ENCODE data around the gene HOXD9.

HOXD9 gene

DNA sequence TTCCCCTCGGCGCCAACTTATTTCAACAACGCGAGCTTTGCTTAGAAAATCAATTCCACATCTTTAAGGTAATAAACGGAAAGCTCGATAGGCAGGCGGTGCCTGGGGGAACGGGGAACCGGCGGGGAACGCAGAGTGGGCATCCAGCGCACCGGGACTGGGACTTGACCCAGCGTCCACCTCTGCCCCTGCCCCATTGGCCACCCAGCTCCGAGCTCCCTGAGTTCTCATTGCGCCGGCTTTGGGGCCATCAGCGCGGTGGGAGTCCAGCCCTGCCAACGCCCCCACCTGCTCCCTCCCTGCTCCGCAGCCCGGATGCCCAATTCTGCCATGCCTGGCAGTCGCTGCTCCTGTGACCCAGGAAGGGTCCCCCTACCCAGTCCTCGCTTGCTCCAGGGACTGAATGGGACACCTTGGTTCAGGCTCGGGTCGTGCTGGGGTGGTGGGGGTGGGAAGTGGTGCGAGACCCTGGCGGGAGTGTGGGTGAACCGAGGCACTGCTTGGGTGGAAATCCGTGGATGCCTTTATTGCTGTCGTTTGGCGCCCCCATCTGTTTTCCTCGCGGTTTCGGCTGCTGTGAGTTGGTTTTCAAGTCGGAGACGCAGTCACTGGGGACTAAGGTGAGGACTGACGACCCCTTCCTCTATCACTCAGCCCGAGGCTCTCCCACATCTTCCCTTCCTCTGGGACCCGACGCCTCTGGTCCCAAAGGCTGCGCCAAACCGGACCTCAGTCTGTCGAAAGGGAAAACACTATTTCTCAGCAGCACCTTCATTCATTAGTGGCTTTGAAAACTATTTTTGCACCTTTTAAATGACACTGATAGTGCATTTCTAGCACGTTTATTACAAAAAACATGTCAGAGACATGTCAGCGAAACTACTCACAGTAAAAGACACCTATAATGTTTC, 36.4 kb upstream of the HOXD9 start:
- DNase-seq, result no peak

DNA sequence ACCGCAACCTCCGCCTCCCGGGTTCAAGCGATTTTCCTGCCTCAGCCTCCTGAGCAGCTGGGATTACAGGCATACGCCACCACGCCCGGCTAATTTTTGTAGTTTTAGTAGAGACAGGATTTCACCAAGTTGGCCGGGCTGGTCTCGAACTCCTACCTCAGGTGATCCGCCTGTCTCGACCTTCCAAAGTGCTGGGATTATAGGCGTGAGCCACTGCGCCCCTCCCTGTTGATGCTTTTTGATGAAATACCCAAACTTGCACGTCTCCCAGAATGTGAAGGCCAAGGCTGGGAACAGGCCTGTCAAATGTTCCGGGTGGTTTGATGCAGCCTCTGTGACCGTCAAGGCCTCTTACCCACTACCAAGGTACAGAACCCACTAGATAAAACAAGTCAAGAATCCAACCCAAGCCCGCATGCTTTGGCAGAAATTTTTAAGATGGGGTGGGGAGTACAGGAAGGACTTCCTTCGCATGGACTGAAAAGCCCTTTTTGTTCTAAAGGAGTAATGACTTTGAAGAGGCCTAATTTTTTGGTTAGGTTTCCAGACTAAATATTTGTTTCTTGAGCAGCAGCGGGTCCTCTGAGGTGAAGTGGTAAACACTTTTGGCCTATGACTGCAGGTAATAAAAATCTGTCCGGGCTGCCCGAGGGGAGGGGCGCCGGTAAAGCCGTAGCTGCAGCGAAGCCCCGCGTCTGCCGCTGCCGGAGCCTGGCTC, 35.0 kb upstream of the HOXD9 start:
- no peak for DNase-seq

DNA sequence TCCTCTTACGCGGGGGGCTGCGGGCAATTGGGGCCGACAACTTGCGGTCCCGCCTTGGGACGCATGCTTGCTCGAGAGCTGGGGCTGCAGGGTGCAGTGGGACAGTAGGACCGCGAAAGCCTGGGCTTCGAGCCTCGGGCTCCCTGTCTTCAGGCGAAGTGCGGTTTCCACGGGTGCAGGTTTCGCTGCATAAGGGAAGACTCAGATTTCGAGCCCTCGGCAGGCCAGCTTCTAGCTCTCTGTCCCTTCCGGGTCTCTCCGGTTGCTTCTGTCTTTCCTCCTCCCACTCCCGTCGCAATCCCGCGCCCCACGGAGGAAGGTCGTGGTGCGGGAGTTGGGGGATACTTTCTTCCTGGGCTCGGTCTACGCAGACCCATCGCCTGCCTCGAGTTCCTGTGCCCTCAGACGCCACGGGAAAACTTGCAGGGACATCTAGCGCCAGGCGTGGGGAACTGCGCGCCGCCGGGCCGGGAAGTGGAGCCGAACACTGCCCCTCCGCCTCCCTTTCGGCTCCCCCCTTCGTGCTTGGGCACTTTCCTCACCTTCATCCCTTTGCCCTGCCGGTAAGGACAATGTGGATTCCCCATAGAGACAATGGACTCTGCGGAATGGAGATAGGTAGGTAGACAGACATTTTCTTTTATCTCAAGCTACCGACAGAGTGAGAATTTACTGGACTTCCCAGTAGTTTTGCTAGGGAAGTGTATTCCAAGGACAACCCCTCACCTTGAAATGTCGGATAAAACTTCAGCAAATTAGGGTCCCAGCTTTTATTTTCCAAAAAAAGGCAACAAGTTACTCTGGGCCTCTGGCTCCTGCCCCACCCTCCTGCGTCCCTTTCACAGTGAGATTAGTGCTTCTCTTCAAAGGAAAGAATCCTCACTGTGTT, 34.2 kb upstream of the HOXD9 start:
- DNase-seq, result no peak

DNA sequence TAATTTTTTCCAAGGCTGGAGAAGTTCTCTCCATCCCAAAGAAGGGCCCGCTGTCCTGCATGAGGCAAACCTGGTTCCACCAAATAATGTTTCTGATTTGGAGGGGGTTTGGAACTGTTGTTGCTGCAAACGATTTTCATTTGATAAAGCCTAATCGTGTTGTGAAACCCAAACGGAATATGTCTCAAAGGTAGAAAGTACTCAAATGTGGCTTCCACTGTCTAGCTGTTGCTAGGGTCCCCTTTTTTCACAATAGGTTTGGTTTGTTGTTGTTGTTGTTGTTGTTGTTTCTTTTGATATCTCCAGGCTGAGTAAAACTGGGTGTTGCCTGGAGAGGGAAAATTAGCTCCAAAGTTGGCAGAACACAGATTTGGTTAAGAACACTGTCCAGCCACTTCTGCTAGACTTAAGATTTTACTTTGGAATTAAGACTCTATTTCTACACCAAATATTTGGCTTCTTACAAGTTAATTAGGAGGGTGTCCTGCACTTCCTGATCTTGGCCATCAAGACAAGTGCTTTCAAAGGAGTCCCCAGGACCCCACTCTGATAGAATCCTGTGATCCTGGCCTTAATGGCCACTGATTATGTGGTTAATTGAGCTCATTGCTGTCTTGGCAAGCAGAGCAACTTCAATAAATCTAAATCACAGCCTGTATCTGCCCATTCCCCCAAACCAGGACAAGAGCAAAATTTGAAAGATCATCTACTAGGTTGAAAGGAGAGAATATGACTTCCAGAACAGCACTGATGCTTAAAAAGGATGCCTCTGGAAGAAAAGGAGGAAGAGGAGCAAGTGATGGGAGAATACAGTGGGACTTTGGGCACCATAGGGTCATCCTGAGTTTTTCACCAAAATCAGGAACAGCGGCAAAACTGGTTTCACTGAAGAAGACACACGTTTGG, 33.3 kb upstream of the HOXD9 start:
- no peak for DNase-seq

DNA sequence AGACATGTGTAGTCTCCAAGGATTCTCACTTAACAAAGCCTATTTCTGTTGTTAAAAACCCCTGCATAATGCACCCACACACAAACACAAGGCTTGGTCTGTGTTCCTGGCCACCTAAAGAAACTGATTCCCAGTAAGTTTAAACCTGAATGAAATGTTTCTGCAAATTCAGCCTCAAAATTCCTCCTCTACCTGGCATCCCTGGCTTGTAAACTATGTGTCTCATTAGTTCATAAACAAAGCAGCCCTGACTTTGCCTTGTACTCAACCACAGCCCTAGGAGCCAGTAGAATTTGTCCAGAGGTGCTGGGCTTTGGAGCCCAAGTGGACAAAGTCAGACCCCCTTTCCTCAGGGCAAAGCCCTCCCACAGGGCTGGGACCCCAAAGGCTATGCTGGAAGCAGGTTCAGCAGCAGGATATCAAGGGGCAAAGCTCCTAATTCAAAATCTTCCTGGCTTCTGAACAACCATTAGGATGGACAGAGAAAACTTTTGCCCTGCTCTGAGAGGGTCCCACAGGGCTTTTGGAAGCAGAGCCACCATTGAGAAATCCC, 32.6 kb upstream of the HOXD9 start:
- no peak for DNase-seq

DNA sequence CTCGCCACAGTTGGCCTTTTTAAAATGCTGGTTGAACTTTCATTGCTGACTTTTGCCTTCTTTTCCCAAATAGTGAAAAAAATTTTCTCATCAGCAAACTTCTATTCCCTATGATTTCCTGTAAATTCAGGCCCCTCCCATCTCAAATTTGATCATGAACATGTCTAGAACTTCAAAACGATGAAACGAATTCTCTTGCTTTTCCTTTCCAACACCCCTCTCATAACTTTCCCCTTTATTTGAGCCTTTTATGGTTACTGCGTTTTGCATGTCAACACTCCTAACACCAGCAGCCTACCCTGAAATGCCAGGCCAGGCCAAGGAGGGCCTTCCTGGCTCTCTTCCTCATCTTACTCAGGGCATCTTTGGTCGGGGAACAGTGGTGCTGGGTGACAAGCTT, 31.7 kb upstream of the HOXD9 start:
- no peak for DNase-seq

DNA sequence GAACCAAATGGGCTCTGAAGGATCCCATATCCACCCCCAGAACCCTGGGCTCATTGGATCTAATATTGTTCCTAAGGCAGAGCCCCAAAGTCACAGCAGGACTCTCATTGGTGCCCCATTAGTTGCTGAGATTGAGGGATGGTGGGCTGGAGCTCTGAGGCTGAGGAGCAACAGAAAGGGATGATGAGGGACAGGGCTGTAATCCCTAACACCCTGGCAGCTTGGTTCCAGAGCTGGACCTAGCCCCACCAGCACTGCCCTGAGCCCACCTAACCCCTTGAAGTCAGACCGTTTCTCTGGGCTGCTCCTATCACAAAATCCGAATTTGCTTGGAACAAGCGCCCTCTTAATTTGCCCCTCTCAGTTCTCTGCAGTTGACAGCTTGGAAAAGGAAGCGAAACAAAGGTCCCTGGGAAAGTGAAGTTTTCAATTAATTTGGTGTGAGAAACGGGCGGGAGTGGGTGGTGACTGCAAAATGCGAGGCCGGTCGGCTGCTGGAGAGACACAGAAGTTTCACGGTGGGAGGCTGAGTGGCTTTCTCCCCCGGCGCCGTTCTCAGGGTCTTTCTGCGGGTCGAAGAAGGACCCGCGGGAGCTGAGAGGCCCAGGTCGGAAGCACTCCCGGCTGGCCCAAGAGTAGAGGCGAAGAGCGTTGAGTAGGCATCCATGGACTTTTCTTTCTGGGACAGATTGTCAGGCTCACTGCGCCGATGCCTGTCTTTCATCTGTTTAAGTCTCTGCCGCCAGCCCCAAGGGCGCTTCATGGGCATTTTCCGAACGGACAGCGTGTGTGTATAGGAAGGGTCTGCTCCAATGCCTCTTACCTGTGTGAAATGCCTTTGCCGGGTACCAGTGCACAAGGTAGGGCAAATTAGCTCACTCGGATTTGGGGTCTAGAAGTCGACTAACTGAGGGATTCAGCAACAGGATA, 30.9 kb upstream of the HOXD9 start:
- no peak for DNase-seq

DNA sequence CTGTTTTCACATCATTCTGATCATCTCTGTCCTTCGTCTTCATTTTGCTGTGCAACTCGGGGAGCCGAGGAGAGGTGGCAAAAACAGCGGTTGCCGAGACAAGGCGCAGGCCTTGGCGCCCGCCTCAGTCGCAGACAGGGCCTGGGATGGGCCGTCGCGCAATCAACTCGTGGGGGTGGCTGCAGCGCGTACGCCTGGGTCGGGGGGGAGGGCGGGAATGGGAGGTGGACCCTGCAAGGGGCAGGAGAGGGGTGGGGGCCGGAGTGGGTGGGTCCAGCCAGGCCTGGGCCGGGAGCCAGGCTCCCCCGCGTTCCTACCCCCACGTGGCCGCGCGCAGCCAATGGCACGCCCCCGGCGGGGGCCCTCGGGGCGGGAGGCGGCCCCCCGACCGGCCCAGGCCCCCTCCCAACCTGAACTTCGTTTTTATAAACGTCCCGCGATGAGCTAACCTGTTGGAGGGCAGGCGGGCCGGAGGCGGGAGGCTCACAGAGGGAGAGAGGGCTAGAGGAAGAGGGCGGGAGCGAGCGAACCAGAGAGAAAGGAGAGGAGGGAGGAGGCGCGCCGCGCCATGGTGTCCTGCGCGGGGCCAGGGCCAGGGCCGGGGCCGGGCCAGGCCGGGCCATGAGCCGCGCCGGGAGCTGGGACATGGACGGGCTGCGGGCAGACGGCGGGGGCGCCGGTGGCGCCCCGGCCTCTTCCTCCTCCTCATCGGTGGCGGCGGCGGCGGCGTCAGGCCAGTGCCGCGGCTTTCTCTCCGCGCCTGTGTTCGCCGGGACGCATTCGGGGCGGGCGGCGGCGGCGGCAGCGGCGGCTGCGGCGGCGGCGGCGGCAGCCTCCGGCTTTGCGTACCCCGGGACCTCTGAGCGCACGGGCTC, 30.0 kb upstream of the HOXD9 start, which contains the start of gene HOXD13:
HOXD13 (plus strand) TSS at position 452 of the 875 bp plus-strand sequence; CDS start at position 622, 170 bp downstream.
- no peak for DNase-seq

DNA sequence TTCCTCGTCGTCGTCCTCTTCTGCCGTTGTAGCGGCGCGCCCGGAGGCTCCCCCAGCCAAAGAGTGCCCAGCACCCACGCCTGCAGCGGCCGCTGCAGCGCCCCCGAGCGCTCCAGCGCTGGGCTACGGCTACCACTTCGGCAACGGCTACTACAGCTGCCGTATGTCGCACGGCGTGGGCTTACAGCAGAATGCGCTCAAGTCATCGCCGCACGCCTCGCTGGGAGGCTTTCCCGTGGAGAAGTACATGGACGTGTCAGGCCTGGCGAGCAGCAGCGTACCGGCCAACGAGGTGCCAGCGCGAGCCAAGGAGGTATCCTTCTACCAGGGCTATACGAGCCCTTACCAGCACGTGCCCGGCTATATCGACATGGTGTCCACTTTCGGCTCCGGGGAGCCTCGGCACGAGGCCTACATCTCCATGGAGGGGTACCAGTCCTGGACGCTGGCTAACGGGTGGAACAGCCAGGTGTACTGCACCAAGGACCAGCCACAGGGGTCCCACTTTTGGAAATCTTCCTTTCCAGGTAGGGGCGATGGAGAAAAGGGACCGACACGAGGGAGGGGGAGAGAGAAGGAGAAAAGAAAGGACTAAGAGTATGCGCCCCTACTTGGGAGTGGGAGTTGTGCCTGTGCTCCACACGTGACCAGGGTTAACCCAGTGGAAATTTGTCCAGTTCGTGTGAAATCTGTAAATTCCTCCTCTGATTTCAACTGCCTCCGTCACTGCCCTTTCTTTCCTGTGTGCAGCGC, 29.2 kb upstream of the HOXD9 start:
- DNase-seq, result no peak

DNA sequence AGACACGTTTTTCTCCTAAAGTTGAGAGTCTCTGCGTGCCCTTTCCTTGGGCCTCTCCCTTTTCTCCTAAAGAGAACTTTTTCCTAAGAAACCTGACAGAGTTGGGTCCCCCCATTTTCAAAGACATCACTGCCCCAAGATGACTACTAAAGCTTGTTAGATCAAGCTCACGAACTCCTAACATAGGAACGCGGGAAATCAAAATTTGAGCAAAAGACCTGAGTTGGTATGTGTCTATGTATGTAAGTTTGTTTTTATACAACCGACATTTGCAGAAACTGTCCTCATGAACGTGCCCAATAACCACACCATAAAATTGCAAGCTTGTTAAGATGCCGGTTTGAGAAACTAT, 28.6 kb upstream of the HOXD9 start:
- DNase-seq, result no peak

DNA sequence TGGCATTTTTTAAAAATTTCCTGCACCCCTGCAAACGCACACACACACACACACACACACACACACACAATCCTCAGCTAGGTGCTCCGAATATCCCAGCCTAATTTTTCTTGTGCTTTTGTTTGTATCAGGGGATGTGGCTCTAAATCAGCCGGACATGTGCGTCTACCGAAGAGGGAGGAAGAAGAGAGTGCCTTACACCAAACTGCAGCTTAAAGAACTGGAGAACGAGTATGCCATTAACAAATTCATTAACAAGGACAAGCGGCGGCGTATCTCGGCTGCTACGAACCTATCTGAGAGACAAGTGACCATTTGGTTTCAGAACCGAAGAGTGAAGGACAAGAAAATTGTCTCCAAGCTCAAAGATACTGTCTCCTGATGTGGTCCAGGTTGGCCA, 28.2 kb upstream of the HOXD9 start:
- no peak for DNase-seq

DNA sequence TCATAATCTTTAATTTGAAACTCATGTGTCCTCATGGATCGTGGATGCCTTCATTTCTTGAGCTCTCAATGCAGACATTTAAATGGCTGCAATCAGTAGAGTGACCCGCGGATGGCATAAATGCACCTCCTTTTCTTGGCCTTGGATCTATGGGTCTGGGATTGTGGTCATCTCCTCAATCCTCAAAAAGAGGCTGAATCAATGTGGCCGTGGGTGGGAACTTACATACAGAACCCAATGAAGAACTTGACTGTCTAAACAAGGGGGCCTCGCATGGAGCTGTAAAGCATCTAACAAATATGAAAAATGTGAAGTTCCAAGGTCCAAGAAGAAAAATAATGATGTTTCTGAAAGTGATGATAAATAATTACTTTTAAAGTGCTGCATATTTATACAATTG, 27.1 kb upstream of the HOXD9 start:
- DNase-seq, result no peak

DNA sequence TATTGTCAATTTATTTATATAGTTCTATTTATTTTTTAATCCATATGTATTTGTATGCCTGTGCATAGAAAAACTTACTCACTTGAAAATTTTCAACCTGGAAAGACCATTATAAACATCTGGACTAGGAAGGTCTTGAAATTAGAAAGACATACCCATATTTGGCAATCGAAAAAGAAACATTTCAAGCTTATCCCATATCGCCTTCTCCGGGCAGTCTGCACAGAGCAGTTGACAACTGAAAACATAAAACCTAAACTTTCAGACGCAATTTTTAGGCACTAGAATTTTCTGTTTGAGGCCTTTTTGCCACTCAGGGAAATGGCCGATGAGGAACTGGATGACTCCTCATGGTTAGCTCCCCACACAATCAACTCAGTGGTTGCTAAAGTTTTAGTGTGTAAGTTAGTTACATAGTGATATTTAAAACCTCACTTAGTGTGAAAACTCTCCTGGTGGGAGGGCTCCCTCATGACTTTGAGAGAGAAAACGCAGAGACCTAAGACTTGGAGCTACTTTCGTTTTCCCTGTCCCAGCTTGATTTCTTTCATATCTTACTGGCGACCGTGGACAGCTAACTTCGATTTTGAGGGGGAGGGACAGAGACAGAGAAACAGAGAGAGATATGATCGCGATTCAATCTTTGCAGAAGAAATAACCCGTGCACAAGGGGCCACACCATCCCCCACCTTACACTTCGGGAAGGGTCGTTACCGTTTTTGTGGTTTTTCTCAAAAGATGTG, 26.1 kb upstream of the HOXD9 start:
- no peak for DNase-seq

DNA sequence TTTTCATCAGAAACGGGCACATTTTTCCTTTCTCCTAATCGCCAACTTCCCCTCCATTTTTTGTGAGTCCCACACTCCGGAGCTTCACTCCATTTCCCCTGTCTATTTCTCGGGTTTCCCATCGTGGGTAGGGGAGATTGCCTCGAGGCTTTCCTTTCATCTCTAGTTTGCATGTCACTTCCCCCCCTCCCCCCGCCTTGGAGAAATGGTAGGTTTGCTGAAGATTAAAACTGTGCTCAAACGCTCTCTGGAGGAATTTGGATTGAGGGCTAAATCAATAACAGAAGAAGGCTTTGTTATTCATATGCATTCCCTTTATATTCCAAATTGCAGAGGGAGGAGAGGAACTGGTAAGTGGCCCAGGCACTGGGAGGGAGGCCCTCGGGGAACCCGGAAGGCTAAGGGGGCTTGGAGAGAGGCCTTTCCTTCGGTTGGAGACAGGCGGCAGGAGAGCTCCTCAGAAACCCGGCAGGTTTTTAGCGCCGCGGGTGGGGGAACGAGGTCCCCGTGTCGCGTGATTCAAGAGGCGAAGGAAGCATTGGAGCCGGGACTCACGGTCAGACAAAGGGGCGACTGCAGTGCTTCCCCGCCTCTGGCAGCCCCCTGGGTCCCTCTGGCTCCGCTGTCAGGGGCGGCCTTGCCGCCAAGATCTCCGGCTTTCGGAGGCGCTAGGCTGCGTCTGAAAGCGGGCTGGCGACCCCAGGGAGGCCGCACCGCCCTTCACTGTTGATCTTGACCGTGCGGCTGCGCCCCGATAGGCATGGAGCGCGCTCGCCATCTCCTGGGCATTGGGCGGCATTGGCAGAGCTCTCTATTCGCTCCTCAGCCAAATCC, 25.3 kb upstream of the HOXD9 start:
- DNase-seq, result no peak

DNA sequence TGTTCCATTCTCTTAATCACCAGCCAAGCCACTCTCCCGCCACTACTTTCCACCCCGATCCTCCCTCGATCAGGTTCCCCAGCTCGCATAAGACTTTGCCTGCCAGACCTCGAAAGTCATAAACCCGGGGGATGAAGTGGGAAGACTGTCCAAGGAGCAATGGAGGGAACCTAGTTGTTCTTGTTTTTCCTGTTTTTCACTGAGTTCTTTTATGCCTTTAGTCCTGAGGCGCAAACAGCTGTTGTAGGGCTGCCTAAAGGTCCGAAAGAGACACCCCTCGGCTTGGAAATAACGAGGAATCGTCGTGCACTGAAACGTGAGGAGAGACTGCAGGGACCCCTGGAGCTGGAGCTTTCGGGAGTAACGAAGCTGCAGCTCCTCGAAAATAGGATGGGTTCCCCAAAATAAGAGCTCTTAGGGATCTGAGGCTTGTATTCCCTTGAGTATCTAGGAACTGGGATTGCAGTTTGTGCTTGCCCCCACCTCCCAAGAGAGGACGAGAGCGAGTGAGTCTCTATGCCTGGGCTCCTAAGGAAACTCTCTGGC, 24.6 kb upstream of the HOXD9 start:
- no peak for DNase-seq

DNA sequence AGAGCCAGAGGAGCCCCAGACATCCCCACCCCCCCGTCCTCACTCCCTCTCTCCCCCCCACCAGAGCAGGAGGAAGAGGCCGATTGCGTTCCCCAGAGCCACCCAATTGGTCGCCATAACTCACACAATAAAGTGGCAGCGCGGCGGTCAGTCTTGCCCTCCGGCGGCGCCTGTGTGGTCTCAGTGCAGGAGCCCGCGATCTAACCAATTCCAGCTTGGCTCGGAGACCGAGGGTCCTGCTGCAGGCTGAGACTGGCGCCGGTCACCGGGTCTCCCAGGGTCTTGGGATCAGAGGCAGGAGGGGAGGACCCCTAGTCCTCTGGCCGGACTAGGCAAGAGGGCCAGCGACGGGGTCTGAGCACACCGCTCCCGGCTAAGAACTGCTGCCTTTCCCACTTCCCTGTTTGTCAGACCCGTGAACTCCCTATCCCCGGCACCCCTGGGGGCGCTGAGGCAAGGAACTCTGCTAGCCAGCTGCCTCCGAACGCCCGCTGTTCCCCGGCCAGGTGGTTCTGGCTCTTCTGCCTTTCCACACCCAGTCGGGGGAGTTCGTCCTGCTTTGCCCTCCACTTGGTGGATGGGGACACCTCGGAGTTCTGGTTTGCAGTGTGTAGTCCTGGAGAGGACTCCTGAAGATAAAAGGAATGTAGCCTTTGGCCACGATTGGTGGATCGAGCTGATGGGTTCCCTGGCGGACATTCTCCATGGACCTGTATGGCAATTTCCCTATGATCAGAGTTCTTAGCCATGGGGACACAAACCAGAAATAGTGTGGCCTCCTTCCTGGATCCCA, 24.0 kb upstream of the HOXD9 start:
- DNase-seq, result no peak
